EH (cell line): ENCODE results near the gene DAP3.

Source experiments
- DNase-seq: peaks from one replicate; pipeline ENCODE4 v3.0.0-alpha.2; 2015; ENCODE audit warnings: low read depth

The DAP3 gene

GRCh38 chr1:155776414-155776813 is 87.5 kb downstream of the DAP3 start:
- peak; percentile 54 for DNase-seq

GRCh38 chr1:155777582-155777981 is 88.7 kb downstream of the DAP3 start:
- no peak for DNase-seq
